Loucy (cell line): ENCODE results near the gene C20orf204.

Experiments
- EZH2phosphoT487 ChIP-seq: fragments of 200-600 bp; IDR thresholded peaks from 2 replicates; pipeline ENCODE4 v1.6.1; 2018; ENCODE audit warnings: antibody characterized with exemption, mild to moderate bottlenecking, moderate library complexity, borderline replicate concordance
- TF ChIP-seq, protein P1 (sequence below): fragments of 200-600 bp; sonication (generic); conservative IDR thresholded peaks from 2 replicates; pipeline ENCODE4 v1.5.1; 2014; ENCODE audit warnings: mild to moderate bottlenecking, antibody characterized with exemption, low read length

DNA sequence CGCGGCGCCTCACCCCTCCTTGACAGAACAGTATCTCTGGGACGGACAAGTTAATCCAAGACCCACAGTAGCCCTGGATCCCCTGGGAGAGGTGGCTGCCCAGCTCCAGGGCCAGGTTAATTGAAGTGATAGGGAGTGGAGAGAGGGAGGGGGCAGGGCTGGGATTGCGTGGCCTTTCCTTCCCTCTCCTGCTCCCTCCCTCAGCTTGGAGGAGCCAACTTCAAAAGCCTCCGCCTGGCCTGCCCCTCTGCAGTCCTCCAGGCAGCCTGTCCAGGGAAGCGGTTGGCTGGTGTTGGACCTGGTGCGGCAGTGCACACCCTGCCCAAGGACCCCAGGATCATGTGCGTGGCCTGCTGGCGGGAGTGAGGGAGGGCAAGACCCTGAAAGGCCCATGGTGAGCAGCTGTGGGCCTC lies at the start of gene C20orf204:
- TF ChIP-seq, protein P1, sequence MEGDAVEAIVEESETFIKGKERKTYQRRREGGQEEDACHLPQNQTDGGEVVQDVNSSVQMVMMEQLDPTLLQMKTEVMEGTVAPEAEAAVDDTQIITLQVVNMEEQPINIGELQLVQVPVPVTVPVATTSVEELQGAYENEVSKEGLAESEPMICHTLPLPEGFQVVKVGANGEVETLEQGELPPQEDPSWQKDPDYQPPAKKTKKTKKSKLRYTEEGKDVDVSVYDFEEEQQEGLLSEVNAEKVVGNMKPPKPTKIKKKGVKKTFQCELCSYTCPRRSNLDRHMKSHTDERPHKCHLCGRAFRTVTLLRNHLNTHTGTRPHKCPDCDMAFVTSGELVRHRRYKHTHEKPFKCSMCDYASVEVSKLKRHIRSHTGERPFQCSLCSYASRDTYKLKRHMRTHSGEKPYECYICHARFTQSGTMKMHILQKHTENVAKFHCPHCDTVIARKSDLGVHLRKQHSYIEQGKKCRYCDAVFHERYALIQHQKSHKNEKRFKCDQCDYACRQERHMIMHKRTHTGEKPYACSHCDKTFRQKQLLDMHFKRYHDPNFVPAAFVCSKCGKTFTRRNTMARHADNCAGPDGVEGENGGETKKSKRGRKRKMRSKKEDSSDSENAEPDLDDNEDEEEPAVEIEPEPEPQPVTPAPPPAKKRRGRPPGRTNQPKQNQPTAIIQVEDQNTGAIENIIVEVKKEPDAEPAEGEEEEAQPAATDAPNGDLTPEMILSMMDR = no peak
- TF ChIP-seq EZH2phosphoT487 = no peak
